ENCODE results near the gene B4GALT7.
"Not testable (repeated sequence)": the region's sequence is repeated elsewhere in the genome, so short reads cannot be mapped to it uniquely, and the experiment has no call there.

Gene B4GALT7

DNA sequence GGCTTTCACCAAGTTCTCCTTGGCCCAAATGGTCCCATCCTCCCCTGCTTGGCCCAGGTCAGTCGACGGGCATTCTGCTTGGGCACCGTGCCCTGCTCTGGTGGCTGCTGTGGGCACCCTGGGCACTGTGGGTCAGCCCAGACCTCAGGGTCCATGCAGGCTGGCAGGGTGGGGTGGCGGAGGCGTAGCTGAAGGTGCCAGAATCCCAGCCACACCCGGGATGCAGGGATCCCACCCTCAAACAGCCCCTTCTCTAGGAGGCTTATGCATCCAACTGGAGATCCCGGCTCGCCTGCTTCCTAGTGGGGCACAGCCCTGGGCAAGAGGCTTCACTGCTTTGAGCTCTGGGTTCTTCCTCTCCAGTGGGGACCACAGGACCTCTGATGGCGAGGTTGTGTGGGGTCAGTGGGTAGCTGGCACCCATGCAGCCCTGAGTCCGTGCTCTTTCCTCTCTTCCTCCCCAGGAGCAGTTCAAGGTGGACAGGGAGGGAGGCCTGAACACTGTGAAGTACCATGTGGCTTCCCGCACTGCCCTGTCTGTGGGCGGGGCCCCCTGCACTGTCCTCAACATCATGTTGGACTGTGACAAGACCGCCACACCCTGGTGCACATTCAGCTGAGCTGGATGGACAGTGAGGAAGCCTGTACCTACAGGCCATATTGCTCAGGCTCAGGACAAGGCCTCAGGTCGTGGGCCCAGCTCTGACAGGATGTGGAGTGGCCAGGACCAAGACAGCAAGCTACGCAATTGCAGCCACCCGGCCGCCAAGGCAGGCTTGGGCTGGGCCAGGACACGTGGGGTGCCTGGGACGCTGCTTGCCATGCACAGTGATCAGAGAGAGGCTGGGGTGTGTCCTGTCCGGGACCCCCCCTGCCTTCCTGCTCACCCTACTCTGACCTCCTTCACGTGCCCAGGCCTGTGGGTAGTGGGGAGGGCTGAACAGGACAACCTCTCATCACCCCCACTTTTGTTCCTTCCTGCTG, 9.4 kb downstream of the B4GALT7 start:
- DNase-seq (ENCODE audit: low read depth, low spot score): peak; percentile 1

DNA sequence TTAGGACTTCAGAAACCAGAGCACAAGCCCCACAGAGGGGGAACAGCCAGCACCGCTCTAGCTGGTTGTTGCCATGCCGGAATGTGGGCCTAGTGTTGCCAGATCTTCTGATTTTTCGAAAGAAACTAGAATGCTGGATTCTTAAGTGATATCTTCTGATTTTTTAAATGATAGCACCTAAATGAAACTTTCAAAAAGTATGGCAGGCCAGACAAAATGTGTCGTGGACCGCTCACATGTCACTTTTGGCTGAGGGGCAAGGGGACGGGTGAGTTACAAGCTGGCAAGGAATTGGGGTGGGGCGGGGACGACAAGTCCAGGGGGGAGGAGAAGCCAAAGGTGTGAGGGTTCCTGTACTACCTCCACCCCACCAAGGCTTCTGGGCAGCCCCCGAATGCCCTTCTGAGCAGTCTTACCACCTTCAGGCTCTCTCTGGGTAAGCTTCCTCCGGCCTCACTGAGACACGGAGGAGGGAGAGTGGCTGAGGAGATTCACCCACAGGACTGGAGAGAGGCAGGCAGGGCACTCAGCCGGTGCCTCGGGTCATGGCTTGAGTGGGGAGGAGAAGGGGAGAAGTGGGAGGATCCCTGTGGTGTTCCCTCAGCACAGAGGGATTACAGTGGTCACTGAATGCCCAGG, 10.3 kb downstream of the B4GALT7 start:
- no peak for DNase-seq (ENCODE audit: low read depth, low spot score)

DNA sequence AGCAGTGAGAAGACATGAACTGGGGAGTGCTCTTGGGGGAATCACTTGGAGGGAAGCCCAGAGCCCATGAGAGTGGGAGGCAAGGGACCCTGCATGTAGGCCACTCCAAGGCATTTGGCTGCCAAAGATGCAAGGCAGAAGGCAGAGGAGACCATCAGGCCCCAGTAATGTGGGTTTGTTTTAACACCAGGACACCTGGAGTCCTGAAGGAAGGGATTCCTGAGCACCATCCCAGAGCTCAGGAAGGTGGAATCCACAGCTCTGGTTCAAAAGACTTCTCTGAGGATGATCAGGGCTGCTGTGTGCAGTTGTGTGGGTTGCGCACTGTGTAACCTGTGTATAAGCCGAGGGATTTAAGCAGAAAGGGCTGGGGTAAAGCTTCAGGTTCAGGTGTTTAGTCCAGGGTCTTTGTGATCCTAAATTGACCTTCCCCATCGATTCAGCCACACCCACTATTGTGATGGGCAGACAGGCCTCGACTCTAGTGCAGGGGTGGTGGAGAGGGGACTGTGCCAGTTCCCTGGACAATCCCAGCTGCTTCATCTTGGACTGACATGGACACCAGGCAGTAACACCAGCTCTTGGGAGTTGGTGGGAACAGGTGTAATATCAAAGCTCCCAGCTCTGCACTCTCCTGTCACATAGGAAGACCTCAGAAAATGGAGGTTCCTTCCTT, 11.0 kb downstream of the B4GALT7 start:
- no peak for DNase-seq (ENCODE audit: low read depth, low spot score)

DNA sequence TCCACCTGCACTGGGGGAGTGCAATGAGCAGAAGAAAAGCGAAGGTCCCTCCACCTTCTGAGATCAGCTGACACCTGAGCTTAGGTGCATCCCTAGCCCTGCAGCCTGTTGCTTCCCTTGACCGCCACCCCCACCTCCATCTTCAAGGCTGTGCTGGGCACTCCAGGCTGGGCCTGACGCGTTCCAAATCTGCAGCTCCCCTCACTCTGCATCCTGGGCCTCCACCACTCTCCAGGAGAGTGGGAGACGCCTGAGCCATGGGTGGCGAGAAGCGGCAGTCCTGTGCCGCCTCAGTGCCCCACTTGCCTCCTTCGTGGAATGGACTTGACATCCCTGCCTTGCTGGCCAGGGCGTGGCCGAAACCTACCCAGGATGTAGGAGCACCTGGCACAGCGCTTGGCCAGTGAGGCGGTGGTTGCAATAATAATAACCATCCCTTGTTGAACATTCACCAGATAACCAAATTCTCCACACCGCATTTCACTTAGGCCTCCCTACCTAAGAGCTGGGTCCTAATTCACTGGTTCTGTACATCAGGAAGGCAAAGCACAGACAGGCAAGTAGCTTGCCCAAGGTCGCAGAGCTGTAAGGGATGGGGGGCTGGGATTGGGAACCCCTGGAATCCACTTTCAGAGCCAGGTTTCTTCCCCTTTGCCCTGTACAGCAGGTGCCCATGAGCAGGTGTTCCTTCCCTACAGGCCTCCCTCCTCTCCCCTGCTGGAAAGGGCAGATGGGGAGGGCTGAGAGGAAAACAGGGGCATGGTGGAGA, 11.7 kb downstream of the B4GALT7 start:
- no peak for DNase-seq (ENCODE audit: low read depth, low spot score)

DNA sequence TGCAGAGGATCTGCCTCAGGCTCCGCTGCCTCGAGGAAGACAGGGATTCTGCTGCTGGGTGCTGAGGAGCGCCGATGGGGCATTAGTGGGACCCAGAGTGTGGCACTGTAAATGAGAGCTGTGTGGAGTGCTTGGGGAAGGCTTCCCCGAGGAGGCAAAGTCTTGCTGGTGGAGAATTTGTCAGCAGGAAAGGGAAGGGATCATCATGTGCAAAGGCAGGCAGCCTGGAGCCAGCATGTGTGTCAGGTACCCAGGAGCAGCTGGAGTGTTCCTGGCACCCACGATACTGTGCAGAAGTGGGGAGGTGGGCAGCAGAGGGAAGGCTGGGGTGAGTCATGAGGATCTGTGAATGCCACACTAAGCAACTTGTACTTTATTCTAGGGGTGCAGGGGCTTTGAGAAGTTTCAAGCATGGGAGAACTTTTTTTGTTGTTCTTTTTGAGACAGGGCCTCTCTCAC, 12.3 kb downstream of the B4GALT7 start:
- DNase-seq (ENCODE audit: low read depth, low spot score): no peak

DNA sequence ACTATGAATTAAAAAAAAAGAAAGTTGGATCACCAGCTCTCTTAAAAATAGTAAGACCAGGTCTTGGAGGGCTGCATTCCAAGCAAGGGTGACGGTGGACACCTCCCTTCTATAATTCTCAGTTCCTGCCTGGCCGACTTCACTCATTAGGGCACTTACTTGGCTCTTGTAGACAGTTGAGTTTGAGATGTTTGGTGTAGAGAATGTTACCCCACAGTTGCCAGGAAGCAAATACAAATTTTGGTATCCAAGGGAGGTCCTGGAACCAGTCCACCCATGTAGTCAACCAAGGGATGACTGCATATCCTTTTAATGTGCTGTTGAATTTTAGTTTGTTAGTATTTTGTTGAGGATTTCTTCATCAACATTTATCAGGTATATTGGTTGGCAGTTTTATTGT, 20.6 kb downstream of the B4GALT7 start:
- DNase-seq (ENCODE audit: low read depth, low spot score): no peak

DNA sequence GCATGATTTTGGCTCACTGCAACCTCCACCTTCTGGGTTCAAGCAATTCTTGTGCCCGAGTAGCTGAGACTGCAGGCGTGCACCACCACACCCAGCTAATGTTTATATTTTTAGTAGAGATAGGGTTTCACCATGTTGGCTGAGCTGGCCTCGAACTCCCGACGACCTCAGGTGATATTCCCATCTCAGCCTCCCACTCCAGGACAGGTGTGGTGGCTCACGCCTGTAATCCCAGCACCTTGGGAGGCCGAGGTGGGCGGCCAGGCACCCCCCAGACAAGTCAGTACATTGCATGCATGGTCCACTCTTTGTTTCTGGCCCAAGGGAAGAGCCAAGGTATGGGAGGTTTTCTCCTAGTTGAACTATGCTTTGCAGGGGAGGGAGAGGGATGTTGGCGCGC, 24.2 kb downstream of the B4GALT7 start:
- not testable (repeated sequence) for DNase-seq (ENCODE audit: low read depth, low spot score)

DNA sequence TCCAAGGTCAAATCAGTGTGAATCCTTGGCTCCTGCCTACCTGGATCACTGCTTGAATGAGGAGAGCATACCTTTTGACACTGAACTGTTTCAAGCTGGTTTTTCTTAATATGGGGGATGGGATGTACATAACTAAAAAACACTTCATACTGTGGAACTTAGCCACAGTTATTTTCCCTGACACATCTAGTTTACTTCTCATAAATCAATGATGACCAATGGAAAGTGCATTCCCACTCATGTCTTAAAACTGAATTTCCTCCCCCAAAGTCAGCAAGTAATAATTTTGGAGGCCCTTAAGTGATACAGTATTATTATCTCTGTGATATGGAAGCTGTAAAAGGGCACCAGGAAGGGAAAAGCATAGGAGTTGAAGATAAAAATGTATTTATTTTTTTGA, 30.3 kb downstream of the B4GALT7 start:
- not testable (repeated sequence) for DNase-seq (ENCODE audit: low read depth, low spot score)

DNA sequence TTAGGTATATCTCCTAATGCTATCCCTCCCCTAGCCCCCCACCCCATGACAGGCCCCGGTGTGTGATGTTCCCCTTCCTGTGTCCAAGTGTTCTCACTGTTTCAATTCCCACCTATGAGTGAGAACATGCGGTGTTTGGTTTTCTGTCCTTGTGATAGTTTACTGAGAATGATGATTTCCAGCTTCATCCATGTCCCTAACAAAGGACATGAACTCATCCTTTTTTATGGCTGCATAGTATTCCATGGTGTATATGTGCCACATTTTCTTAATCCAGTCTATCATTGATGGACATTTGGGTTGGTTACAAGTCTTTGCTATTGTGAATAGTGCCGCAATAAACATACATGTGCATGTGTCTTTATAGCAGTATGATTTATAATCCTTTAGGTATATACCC, 35.0 kb downstream of the B4GALT7 start:
- not testable (repeated sequence) for DNase-seq (ENCODE audit: low read depth, low spot score)

DNA sequence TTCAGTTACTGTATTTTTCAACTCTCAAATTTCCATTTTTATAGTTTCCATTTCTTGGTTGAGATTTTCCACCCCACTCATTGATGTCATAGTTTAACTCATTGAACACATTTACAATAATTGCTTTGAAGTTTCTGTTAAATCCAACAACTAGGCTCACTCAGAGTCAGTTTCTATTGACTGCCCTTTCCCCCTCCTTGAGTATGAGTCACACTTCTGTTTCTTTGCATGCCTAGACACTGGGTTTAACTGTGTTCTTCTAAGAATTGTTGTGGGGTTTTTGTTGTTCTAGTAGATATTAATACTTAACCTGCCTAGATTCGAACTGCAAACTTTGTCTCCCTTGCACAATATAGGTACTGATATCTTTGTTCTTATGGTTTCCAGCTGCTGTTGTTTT, 45.5 kb downstream of the B4GALT7 start:
- DNase-seq (ENCODE audit: low read depth, low spot score): not testable (repeated sequence)

DNA sequence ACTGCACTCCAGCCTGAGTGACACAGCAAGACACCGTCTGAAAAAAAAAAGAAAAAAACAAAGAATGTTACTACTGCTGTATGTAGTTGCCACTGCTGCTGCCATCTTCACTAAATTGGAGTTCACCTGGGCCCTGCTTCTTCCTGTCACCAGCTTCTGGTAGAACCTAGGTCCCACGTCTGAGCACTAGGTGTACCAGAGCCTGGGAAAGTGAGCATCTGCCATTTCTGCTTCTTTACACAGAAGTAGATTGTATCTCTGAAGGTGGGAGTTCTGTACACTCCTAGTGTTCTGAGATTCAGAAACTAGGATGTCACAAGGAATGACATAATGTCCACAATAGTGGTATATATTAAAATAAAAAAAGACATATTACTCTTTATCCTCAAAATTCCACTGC, 51.3 kb downstream of the B4GALT7 start:
- DNase-seq (ENCODE audit: low read depth, low spot score): not testable (repeated sequence)

DNA sequence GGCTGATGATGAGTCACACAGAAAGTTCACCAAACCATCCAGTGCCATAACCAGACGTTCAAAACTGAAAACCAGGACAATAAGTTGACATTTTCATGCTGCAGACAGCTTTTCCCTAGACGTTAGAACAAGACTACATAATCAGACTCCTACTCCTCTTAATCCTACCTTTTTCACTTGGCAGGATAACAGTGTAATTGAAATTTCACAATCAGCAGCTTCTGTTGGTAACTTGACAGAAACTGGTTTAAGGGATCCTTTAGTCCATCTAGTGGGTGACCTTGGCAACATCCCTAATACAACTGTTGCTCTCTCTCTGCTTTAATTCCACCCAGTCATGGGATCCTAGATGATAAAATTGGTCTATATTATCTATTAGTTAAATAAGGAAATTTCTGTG, 57.9 kb downstream of the B4GALT7 start:
- not testable (repeated sequence) for DNase-seq (ENCODE audit: low read depth, low spot score)

DNA sequence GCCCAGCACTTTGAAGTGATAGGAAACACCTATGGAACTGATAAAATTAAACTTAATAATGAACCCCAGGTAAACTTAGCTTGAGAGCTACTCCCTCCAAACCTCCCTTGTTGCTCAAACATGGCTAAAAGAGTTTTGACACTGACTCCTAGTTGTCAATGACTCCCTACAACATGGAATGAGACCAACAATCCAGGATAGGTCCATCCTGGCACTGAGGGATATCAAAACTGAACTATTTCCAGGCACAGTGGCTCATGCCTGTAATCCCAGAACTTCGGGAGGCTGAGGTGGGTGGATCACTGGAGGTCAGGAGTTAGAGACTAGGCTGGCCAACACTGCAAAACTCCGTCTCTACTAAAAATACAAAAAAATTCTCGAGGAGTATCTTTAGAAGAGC, 58.6 kb downstream of the B4GALT7 start:
- DNase-seq (ENCODE audit: low read depth, low spot score): not testable (repeated sequence)
